ENCODE measurements around the gene ARL5A.

The ARL5A gene

GRCh38 chr2:151767536-151767935 lies 60.7 kb downstream of the ARL5A start:
- DNase-seq = no peak

GRCh38 chr2:151766437-151767153 lies 61.6 kb downstream of the ARL5A start:
- no peak for DNase-seq

GRCh38 chr2:151765760-151766410 lies 62.3 kb downstream of the ARL5A start:
- no peak for DNase-seq

GRCh38 chr2:151762694-151763093 lies 65.5 kb downstream of the ARL5A start:
- peak in 1 of 58 donors; percentile 20 for DNase-seq

GRCh38 chr2:151761687-151762086 lies 66.5 kb downstream of the ARL5A start:
- DNase-seq = no peak

- no peak for DNase-seq
Measured at GRCh38 chr2:151761193-151761592, 67.0 kb downstream of the ARL5A start.

- peak in 1 of 58 donors; percentile 5 for DNase-seq
Measured at GRCh38 chr2:151760139-151760650, 68.0 kb downstream of the ARL5A start.

- no peak for DNase-seq
Measured at GRCh38 chr2:151758744-151759143, 69.5 kb downstream of the ARL5A start.

- DNase-seq = no peak
Measured at GRCh38 chr2:151757861-151758260, 70.4 kb downstream of the ARL5A start.

- no peak for DNase-seq
Measured at GRCh38 chr2:151756820-151757219, 71.4 kb downstream of the ARL5A start.

- no peak for DNase-seq
Measured at GRCh38 chr2:151754253-151754897, 73.8 kb downstream of the ARL5A start.

GRCh38 chr2:151753540-151753939 lies 74.7 kb downstream of the ARL5A start:
- no peak for DNase-seq

Measured in anterior cingulate cortex (tissue), 58 donors.